ENCODE data around the gene SFSWAP.

DNA sequence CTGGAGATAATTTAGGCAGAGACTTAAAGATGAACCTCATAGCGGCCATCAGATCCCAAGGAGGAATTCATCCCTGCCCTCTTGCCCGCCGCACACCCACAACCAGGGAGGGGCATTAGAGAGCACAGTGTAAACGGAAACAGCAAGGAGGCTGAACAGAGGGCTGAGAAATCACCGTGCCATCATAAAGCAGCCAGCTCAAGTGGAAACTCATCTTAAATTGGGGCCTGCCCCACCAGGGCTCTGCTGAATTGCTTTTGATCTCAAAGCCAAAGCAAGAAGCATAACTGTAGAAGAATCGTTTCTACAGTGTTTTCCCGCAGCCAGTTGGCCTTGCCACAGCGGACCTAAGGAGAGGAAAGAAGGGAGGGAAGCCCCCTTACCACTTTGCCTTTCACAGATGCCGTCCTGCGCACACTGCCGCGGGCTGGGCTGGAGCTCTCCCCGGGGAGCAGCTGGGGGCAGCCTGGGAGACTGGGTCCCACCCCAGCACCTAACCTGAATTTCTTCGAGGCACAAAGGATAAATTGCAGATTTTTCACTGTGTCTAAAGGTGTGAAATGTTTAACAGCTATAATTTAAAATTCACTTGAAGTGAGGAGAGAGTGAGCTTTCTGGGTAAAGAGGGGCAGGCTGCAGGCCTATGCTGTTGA is 65.5 kb downstream of the SFSWAP start:
- TF ChIP-seq, protein P1, sequence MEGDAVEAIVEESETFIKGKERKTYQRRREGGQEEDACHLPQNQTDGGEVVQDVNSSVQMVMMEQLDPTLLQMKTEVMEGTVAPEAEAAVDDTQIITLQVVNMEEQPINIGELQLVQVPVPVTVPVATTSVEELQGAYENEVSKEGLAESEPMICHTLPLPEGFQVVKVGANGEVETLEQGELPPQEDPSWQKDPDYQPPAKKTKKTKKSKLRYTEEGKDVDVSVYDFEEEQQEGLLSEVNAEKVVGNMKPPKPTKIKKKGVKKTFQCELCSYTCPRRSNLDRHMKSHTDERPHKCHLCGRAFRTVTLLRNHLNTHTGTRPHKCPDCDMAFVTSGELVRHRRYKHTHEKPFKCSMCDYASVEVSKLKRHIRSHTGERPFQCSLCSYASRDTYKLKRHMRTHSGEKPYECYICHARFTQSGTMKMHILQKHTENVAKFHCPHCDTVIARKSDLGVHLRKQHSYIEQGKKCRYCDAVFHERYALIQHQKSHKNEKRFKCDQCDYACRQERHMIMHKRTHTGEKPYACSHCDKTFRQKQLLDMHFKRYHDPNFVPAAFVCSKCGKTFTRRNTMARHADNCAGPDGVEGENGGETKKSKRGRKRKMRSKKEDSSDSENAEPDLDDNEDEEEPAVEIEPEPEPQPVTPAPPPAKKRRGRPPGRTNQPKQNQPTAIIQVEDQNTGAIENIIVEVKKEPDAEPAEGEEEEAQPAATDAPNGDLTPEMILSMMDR (IDR thresholded peaks at IDR 0.05; ENCODE audit: insufficient read depth, low read length), result no peak
- TF ChIP-seq POLR2AphosphoS5 (IDR thresholded peaks at IDR 0.05; ENCODE audit: low read depth) (no peak), SPI1 (IDR thresholded peaks at IDR 0.05; ENCODE audit: borderline replicate concordance, low read depth) (no peak)
- TF ChIP-seq, protein P2, sequence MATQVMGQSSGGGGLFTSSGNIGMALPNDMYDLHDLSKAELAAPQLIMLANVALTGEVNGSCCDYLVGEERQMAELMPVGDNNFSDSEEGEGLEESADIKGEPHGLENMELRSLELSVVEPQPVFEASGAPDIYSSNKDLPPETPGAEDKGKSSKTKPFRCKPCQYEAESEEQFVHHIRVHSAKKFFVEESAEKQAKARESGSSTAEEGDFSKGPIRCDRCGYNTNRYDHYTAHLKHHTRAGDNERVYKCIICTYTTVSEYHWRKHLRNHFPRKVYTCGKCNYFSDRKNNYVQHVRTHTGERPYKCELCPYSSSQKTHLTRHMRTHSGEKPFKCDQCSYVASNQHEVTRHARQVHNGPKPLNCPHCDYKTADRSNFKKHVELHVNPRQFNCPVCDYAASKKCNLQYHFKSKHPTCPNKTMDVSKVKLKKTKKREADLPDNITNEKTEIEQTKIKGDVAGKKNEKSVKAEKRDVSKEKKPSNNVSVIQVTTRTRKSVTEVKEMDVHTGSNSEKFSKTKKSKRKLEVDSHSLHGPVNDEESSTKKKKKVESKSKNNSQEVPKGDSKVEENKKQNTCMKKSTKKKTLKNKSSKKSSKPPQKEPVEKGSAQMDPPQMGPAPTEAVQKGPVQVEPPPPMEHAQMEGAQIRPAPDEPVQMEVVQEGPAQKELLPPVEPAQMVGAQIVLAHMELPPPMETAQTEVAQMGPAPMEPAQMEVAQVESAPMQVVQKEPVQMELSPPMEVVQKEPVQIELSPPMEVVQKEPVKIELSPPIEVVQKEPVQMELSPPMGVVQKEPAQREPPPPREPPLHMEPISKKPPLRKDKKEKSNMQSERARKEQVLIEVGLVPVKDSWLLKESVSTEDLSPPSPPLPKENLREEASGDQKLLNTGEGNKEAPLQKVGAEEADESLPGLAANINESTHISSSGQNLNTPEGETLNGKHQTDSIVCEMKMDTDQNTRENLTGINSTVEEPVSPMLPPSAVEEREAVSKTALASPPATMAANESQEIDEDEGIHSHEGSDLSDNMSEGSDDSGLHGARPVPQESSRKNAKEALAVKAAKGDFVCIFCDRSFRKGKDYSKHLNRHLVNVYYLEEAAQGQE (IDR thresholded peaks at IDR 0.05; ENCODE audit: insufficient replicate concordance, low read depth), result no peak

Data from HL-60 (cell line).